WTC11 (cell line): ENCODE results near the gene ITGA3. TPM values are rescaled to one million over a fixed set of nuclear protein-coding genes. Genes with fewer than 3 reads are reported as not detected.
A peak's percentile ranks its signal among the peaks of the same experiment; 100 is the strongest.

Experiments used
- ATAC-seq: fragments of 200-7000 bp; cut with Tn5 transposase; 2 replicates; pipeline ENCODE4 v1.10.0; 2021; ENCODE audit warnings: mild to moderate bottlenecking, moderate library complexity
- CTCF ChIA-PET: fragments of 300-600 bp; sonication (Branson Sonifier 250); formaldehyde crosslinking; loops from one replicate; lab custom pipeline; 2021; ENCODE audit warnings: antibody characterized with exemption; lab: Charles Lee
- POLR2A ChIA-PET: fragments of 350-600 bp; sonication (Branson Sonifier 250); formaldehyde crosslinking; loops from one replicate; lab custom pipeline; 2021; ENCODE audit warnings: antibody characterized with exemption; lab: Charles Lee
- DNase-seq: peaks from one replicate; pipeline ENCODE4 v3.0.0; 2021; ENCODE audit warnings: low spot score
- H3K27ac Mint-ChIP-seq: 2 replicates; pipeline ENCODE4 v1.8.0; 2021; ENCODE audit warnings: mixed read lengths
- H3K27me3 Mint-ChIP-seq: 2 replicates; pipeline ENCODE4 v1.8.0; 2021; ENCODE audit warnings: low read depth, mild to moderate bottlenecking, moderate library complexity, mixed read lengths
- H3K36me3 Mint-ChIP-seq: 2 replicates; pipeline ENCODE4 v1.8.0; 2021; ENCODE audit warnings: mixed read lengths
- H3K4me1 Mint-ChIP-seq: 2 replicates; pipeline ENCODE4 v1.8.0; 2022; ENCODE audit warnings: mixed read lengths
- H3K4me3 Mint-ChIP-seq: 2 replicates; pipeline ENCODE4 v1.8.0; 2021; ENCODE audit warnings: mild to moderate bottlenecking, moderate library complexity, mixed read lengths
- H3K9me3 Mint-ChIP-seq: 2 replicates; pipeline ENCODE4 v1.8.0; 2021; ENCODE audit warnings: mixed read lengths
- CREM ChIP-seq: sonication (generic); formaldehyde crosslinking; IDR thresholded peaks from 2 replicates; pipeline ENCODE4 v1.8.1; 2022; ENCODE audit warnings: mild to moderate bottlenecking, missing genetic modification reagents, moderate library complexity
- ELF4 ChIP-seq: sonication (generic); formaldehyde crosslinking; IDR thresholded peaks from 2 replicates; pipeline ENCODE4 v1.8.1; 2022; ENCODE audit warnings: low read depth, mild to moderate bottlenecking, moderate library complexity, missing genetic modification reagents
- EMX1 ChIP-seq: fragments of 250-450 bp; sonication (Bioruptor Pico); IDR thresholded peaks from 2 replicates; pipeline ENCODE4 v1.8.0; 2021; ENCODE audit warnings: mild to moderate bottlenecking
- JUN ChIP-seq: sonication (generic); formaldehyde crosslinking; IDR thresholded peaks from 2 replicates; pipeline ENCODE4 v1.8.0; 2023; ENCODE audit warnings: mild to moderate bottlenecking, missing genetic modification reagents
- MXD4 ChIP-seq: fragments of 250-450 bp; sonication (Bioruptor Pico); IDR thresholded peaks from 2 replicates; pipeline ENCODE4 v1.8.0; 2021; ENCODE audit warnings: mild to moderate bottlenecking, moderate library complexity, borderline replicate concordance
- MYBL2 ChIP-seq: sonication (generic); formaldehyde crosslinking; IDR thresholded peaks from 2 replicates; pipeline ENCODE4 v1.8.1; 2023; ENCODE audit warnings: mild to moderate bottlenecking, moderate library complexity, missing genetic modification reagents
- PREB ChIP-seq: sonication (generic); formaldehyde crosslinking; IDR thresholded peaks from 2 replicates; pipeline ENCODE4 v1.8.1; 2022; ENCODE audit warnings: mild to moderate bottlenecking, missing genetic modification reagents, moderate library complexity, borderline replicate concordance
- PRRX2 ChIP-seq: fragments of 250-450 bp; sonication (Bioruptor Pico); IDR thresholded peaks from 2 replicates; pipeline ENCODE4 v1.8.0; 2021; ENCODE audit warnings: mild to moderate bottlenecking
- RORB ChIP-seq: fragments of 250-450 bp; sonication (Bioruptor Pico); IDR thresholded peaks from 2 replicates; pipeline ENCODE4 v1.9.0; 2021; ENCODE audit warnings: mild to moderate bottlenecking
- SMAD4 ChIP-seq: sonication (generic); formaldehyde crosslinking; IDR thresholded peaks from 2 replicates; pipeline ENCODE4 v1.8.0; 2022; ENCODE audit warnings: mild to moderate bottlenecking, missing genetic modification reagents
- SOX15 ChIP-seq: fragments of 250-450 bp; sonication (Bioruptor Pico); IDR thresholded peaks from 2 replicates; pipeline ENCODE4 v1.9.0; 2021; ENCODE audit warnings: mild to moderate bottlenecking
- SP1 ChIP-seq: sonication (generic); formaldehyde crosslinking; conservative IDR thresholded peaks from 2 replicates; pipeline ENCODE4 v1.8.1; 2022; ENCODE audit warnings: missing genetic modification reagents
- TEAD4 ChIP-seq: sonication (generic); formaldehyde crosslinking; IDR thresholded peaks from 2 replicates; pipeline ENCODE4 v1.8.0; 2022; ENCODE audit warnings: mild to moderate bottlenecking, missing genetic modification reagents
- ZNF317 ChIP-seq: sonication (generic); formaldehyde crosslinking; IDR thresholded peaks from 2 replicates; pipeline ENCODE4 v1.8.1; 2023; ENCODE audit warnings: low read depth, mild to moderate bottlenecking, moderate library complexity, missing genetic modification reagents, borderline replicate concordance
- ZNF671 ChIP-seq: fragments of 250-450 bp; sonication (Bioruptor Pico); IDR thresholded peaks from 2 replicates; pipeline ENCODE4 v1.8.0; 2021; ENCODE audit warnings: mild to moderate bottlenecking
- total RNA-seq: library from RNA; stranded (reverse); gene quantifications from 3 replicates; pipeline ENCODE4 v1.2.3, GENCODE V29; 2021
- TF ChIP-seq, protein P1 (sequence below): sonication (generic); formaldehyde crosslinking; IDR thresholded peaks from 2 replicates; pipeline ENCODE4 v1.8.1; 2022; ENCODE audit warnings: low read depth, mild to moderate bottlenecking, moderate library complexity, missing genetic modification reagents, borderline replicate concordance
- TF ChIP-seq, protein P2 (sequence below): sonication (generic); formaldehyde crosslinking; IDR thresholded peaks from 2 replicates; pipeline ENCODE4 v1.8.0; 2023; ENCODE audit warnings: missing genetic modification reagents, mild to moderate bottlenecking, borderline replicate concordance
- TF ChIP-seq, protein P3 (sequence below): sonication (generic); formaldehyde crosslinking; IDR thresholded peaks from 2 replicates; pipeline ENCODE4 v1.8.1; 2023; ENCODE audit warnings: mild to moderate bottlenecking, missing genetic modification reagents, borderline replicate concordance
- TF ChIP-seq, protein P4 (sequence below): sonication (generic); formaldehyde crosslinking; IDR thresholded peaks from 2 replicates; pipeline ENCODE4 v1.8.0; 2022; ENCODE audit warnings: mild to moderate bottlenecking, missing genetic modification reagents
- TF ChIP-seq, protein P5 (sequence below): sonication (generic); formaldehyde crosslinking; IDR thresholded peaks from 2 replicates; pipeline ENCODE4 v1.8.1; 2023; ENCODE audit warnings: mild to moderate bottlenecking, missing genetic modification reagents, moderate library complexity

The ITGA3 gene
- total RNA-seq, 1 experiment from 2014 or later: 35.3 TPM

GRCh38 chr17:50036455-50037261 is 19.3 kb upstream of the ITGA3 start (continued):
- no peak for TF ChIP-seq PREB (CRISPR knock-in tag)
- TF ChIP-seq, protein P1, sequence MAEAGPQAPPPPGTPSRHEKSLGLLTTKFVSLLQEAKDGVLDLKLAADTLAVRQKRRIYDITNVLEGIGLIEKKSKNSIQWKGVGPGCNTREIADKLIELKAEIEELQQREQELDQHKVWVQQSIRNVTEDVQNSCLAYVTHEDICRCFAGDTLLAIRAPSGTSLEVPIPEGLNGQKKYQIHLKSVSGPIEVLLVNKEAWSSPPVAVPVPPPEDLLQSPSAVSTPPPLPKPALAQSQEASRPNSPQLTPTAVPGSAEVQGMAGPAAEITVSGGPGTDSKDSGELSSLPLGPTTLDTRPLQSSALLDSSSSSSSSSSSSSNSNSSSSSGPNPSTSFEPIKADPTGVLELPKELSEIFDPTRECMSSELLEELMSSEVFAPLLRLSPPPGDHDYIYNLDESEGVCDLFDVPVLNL (CRISPR knock-in tag): no peak
- no peak for TF ChIP-seq SOX15 (CRISPR knock-in tag)
- no peak for TF ChIP-seq RORB (CRISPR knock-in tag)
- TF ChIP-seq, all 79 proteins: peak for 0

GRCh38 chr17:50037321-50038107 is 18.4 kb upstream of the ITGA3 start:
- CTCF ChIA-PET: interaction anchor here (2.3 to 3.3 kb wide), 4 partner anchors 19 to 57 kb away, joined by 10 to 13 read pairs (median 12); partner anchors contain the start of gene ITGA3

More at GRCh38 chr17:50037321-50038107, 18.4 kb upstream of the ITGA3 start:
- Mint-ChIP-seq H3K4me1 (peaks cover 11% of the 10 kb centered on the region), H3K4me3 (no peak overlapping the region), H3K27me3 (peaks cover 5% of the 10 kb centered on the region), H3K27ac (no peak overlapping the region), H3K36me3 (no peaks in the 10 kb centered on the region), H3K9me3 (peaks cover 5% of the 10 kb centered on the region; the same call in 1 of the 2 replicates)
- DNase-seq (no peak), ATAC-seq (peak; percentile 23)
- POLR2A ChIA-PET: no interaction called here
- TF ChIP-seq PREB (CRISPR knock-in tag) (no peak), EMX1 (CRISPR knock-in tag) (no peak), ZNF671 (CRISPR knock-in tag) (no peak), TEAD4 (CRISPR knock-in tag) (no peak), JUN (CRISPR knock-in tag) (no peak), CREM (CRISPR knock-in tag) (no peak), SP1 (CRISPR knock-in tag) (no peak), PRRX2 (CRISPR knock-in tag) (no peak), MYBL2 (CRISPR knock-in tag) (no peak), MXD4 (CRISPR knock-in tag) (no peak), SMAD4 (CRISPR knock-in tag) (no peak), ZNF317 (CRISPR knock-in tag) (no peak), SOX15 (CRISPR knock-in tag) (no peak), ELF4 (CRISPR knock-in tag) (no peak)
- TF ChIP-seq, protein P2, sequence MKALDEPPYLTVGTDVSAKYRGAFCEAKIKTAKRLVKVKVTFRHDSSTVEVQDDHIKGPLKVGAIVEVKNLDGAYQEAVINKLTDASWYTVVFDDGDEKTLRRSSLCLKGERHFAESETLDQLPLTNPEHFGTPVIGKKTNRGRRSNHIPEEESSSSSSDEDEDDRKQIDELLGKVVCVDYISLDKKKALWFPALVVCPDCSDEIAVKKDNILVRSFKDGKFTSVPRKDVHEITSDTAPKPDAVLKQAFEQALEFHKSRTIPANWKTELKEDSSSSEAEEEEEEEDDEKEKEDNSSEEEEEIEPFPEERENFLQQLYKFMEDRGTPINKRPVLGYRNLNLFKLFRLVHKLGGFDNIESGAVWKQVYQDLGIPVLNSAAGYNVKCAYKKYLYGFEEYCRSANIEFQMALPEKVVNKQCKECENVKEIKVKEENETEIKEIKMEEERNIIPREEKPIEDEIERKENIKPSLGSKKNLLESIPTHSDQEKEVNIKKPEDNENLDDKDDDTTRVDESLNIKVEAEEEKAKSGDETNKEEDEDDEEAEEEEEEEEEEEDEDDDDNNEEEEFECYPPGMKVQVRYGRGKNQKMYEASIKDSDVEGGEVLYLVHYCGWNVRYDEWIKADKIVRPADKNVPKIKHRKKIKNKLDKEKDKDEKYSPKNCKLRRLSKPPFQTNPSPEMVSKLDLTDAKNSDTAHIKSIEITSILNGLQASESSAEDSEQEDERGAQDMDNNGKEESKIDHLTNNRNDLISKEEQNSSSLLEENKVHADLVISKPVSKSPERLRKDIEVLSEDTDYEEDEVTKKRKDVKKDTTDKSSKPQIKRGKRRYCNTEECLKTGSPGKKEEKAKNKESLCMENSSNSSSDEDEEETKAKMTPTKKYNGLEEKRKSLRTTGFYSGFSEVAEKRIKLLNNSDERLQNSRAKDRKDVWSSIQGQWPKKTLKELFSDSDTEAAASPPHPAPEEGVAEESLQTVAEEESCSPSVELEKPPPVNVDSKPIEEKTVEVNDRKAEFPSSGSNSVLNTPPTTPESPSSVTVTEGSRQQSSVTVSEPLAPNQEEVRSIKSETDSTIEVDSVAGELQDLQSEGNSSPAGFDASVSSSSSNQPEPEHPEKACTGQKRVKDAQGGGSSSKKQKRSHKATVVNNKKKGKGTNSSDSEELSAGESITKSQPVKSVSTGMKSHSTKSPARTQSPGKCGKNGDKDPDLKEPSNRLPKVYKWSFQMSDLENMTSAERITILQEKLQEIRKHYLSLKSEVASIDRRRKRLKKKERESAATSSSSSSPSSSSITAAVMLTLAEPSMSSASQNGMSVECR (CRISPR knock-in tag): no peak
- TF ChIP-seq, protein P3, sequence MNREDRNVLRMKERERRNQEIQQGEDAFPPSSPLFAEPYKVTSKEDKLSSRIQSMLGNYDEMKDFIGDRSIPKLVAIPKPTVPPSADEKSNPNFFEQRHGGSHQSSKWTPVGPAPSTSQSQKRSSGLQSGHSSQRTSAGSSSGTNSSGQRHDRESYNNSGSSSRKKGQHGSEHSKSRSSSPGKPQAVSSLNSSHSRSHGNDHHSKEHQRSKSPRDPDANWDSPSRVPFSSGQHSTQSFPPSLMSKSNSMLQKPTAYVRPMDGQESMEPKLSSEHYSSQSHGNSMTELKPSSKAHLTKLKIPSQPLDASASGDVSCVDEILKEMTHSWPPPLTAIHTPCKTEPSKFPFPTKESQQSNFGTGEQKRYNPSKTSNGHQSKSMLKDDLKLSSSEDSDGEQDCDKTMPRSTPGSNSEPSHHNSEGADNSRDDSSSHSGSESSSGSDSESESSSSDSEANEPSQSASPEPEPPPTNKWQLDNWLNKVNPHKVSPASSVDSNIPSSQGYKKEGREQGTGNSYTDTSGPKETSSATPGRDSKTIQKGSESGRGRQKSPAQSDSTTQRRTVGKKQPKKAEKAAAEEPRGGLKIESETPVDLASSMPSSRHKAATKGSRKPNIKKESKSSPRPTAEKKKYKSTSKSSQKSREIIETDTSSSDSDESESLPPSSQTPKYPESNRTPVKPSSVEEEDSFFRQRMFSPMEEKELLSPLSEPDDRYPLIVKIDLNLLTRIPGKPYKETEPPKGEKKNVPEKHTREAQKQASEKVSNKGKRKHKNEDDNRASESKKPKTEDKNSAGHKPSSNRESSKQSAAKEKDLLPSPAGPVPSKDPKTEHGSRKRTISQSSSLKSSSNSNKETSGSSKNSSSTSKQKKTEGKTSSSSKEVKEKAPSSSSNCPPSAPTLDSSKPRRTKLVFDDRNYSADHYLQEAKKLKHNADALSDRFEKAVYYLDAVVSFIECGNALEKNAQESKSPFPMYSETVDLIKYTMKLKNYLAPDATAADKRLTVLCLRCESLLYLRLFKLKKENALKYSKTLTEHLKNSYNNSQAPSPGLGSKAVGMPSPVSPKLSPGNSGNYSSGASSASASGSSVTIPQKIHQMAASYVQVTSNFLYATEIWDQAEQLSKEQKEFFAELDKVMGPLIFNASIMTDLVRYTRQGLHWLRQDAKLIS (CRISPR knock-in tag): no peak
- TF ChIP-seq, protein P4, sequence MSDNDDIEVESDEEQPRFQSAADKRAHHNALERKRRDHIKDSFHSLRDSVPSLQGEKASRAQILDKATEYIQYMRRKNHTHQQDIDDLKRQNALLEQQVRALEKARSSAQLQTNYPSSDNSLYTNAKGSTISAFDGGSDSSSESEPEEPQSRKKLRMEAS (CRISPR knock-in tag): no peak
- TF ChIP-seq, protein P5, sequence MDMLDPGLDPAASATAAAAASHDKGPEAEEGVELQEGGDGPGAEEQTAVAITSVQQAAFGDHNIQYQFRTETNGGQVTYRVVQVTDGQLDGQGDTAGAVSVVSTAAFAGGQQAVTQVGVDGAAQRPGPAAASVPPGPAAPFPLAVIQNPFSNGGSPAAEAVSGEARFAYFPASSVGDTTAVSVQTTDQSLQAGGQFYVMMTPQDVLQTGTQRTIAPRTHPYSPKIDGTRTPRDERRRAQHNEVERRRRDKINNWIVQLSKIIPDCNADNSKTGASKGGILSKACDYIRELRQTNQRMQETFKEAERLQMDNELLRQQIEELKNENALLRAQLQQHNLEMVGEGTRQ (CRISPR knock-in tag): no peak
